HCT116 (cell line): ENCODE measurements around the gene SNRPA1. TPM values are rescaled to one million over a fixed set of nuclear protein-coding genes. Genes with fewer than 3 reads are reported as not detected.

Experiments used
- ATAC-seq: fragments of 200-7000 bp; cut with Tn5 transposase; 2 replicates; pipeline ENCODE4 v1.9.1; 2020; ENCODE audit warnings: mild to moderate bottlenecking, moderate library complexity
- BruUV-seq: library from RNA; stranded (reverse); fragments of 400-500 nt; replicated peaks from 2 replicates; lab custom pipeline; 2021; lab: Mats Ljungman, UMichigan
- CTCF ChIA-PET: fragments of 300-600 bp; sonication (Branson Sonifier 250); formaldehyde crosslinking; loops from one replicate; lab custom pipeline; 2021; ENCODE audit warnings: antibody characterized with exemption; lab: Charles Lee
- POLR2A ChIA-PET: fragments of 300-600, 350-600 bp; sonication (Branson Sonifier 250); formaldehyde crosslinking; loops from one replicate; lab custom pipeline; 2021; ENCODE audit warnings: antibody characterized with exemption; lab: Charles Lee
- RAD21 ChIA-PET, 2 experiments: fragments of 300-600 bp; sonication (Branson Sonifier 250); formaldehyde crosslinking; loops; one replicate each; lab custom pipeline; 2023; ENCODE audit warnings: low total read pairs in 2 of 2; ENCODE audit not compliant: uncharacterized antibody in 2 of 2, unreplicated experiment in 2 of 2, low non-redundant PET in 1 of 2; lab: Charles Lee
- DNase-seq: peaks from one replicate; pipeline ENCODE4 v3.0.0-alpha.2; 2010; ENCODE audit warnings: low read depth, low spot score
- H2AFZ ChIP-seq: fragments of 200-600 bp; shearing (Covaris generic), sonication (generic); 2 replicates; pipeline ENCODE4 v1.6.1; 2017; ENCODE audit warnings: low read depth, mixed run types, mixed read lengths, antibody characterized with exemption, low read length; ENCODE audit not compliant: poor library complexity, severe bottlenecking
- H3K27ac ChIP-seq: 2 replicates; pipeline ENCODE4 v1.5.1; 2012; ENCODE audit warnings: low read depth, low read length
- H3K27me3 ChIP-seq: fragments of 200-600 bp; sonication (generic); 2 replicates; pipeline ENCODE4 v1.6.1; 2016; ENCODE audit warnings: mixed run types, low read length, mixed read lengths; ENCODE audit not compliant: insufficient read depth
- H3K36me3 ChIP-seq, 2 experiments: fragments of 200-500 bp in 1 of 2; fragments of 200-600 bp in 1 of 2; sonication (Bioruptor generic) in 1 of 2; sonication (generic) in 1 of 2; 2 replicates each; pipeline versions ENCODE4 v1.5.1 to v1.6.1; 2014 to 2016; ENCODE audit warnings: low read length in 2 of 2, inconsistent platforms in 1 of 2, mixed read lengths in 1 of 2, mixed run types in 1 of 2; ENCODE audit not compliant: insufficient read depth in 2 of 2, control insufficient read depth in 1 of 2
- H3K4me1 ChIP-seq, 2 experiments: fragments of 200-600 bp in 1 of 2; sonication (generic) in 1 of 2; 2 replicates each; pipeline versions ENCODE4 v1.5.1 to v1.6.1; 2012 to 2017; ENCODE audit warnings: low read length in 2 of 2, inconsistent platforms in 1 of 2, mild to moderate bottlenecking in 1 of 2, mixed read lengths in 1 of 2, mixed run types in 1 of 2, moderate library complexity in 1 of 2; ENCODE audit not compliant: insufficient read depth in 2 of 2, control insufficient read depth in 1 of 2
- H3K4me2 ChIP-seq: fragments of 200-600 bp; sonication (generic); 2 replicates; pipeline ENCODE4 v1.6.1; 2017; ENCODE audit warnings: mixed run types, low read length, mixed read lengths
- H3K4me3 ChIP-seq, 2 experiments: fragments of 200-600 bp in 1 of 2; sonication (generic) in 1 of 2; replicated peaks in 1 of 2; 2 replicates each; pipeline ENCODE4 v1.5.1; 2011 to 2016; ENCODE audit warnings: low read length in 2 of 2, control low read depth in 1 of 2, low read depth in 1 of 2, mild to moderate bottlenecking in 1 of 2, mixed read lengths in 1 of 2, mixed run types in 1 of 2
- H3K79me2 ChIP-seq: fragments of 200-600 bp; sonication (generic); 2 replicates; pipeline ENCODE4 v1.6.1; 2017; ENCODE audit warnings: mild to moderate bottlenecking, mixed run types, low read length, moderate library complexity, mixed read lengths; ENCODE audit not compliant: insufficient read depth
- H3K9ac ChIP-seq: fragments of 200-600 bp; sonication (generic); 2 replicates; pipeline ENCODE4 v1.6.1; 2016; ENCODE audit warnings: low read length, mixed read lengths
- H3K9me2 ChIP-seq: fragments of 200-600 bp; sonication (generic), shearing (Covaris generic); 2 replicates; pipeline ENCODE4 v1.6.1; 2017; ENCODE audit warnings: mixed run types, mild to moderate bottlenecking, moderate library complexity; ENCODE audit not compliant: insufficient read depth
- H3K9me3 ChIP-seq, 2 experiments: fragments of 200-500 bp in 1 of 2; fragments of 200-600 bp in 1 of 2; sonication (Bioruptor generic) in 1 of 2; sonication (generic) in 1 of 2; 2 replicates each; pipeline ENCODE4 v1.6.1; 2014 to 2017; ENCODE audit warnings: low read length in 2 of 2, mixed read lengths in 2 of 2, inconsistent platforms in 1 of 2, low read depth in 1 of 2, mild to moderate bottlenecking in 1 of 2, mixed run types in 1 of 2, moderate library complexity in 1 of 2; ENCODE audit not compliant: control insufficient read depth in 1 of 2, insufficient read depth in 1 of 2
- H4K20me1 ChIP-seq: fragments of 200-600 bp; sonication (generic), shearing (Covaris generic); 2 replicates; pipeline ENCODE4 v1.6.1; 2017; ENCODE audit warnings: mixed run types, mild to moderate bottlenecking, moderate library complexity; ENCODE audit not compliant: insufficient read depth
- ATF3 ChIP-seq: IDR thresholded peaks from 2 replicates; pipeline ENCODE4 v1.6.1; 2012
- CEBPB ChIP-seq: IDR thresholded peaks from 2 replicates; pipeline ENCODE4 v1.6.1; 2012; ENCODE audit warnings: low read depth
- CTCF ChIP-seq, 3 experiments: fragments of 200-600 bp in 1 of 3; sonication (generic) in 1 of 3; IDR thresholded peaks in 2 of 3; conservative IDR thresholded peaks in 1 of 3; 2 replicates each; pipeline ENCODE4 v1.5.1; 2012 to 2017; ENCODE audit warnings: low read depth in 2 of 3, low read length in 2 of 3, antibody characterized with exemption in 1 of 3, borderline replicate concordance in 1 of 3, control low read depth in 1 of 3, mild to moderate bottlenecking in 1 of 3, mixed read lengths in 1 of 3, mixed run types in 1 of 3, moderate library complexity in 1 of 3; ENCODE audit not compliant: insufficient read depth in 1 of 3
- EGR1 ChIP-seq: IDR thresholded peaks from 2 replicates; pipeline ENCODE4 v1.6.1; 2012; ENCODE audit warnings: low read depth
- ELF1 ChIP-seq: IDR thresholded peaks from 2 replicates; pipeline ENCODE4 v1.6.1; 2012; ENCODE audit warnings: low read depth, borderline replicate concordance
- EZH2 ChIP-seq: fragments of 200-600 bp; sonication (generic); IDR thresholded peaks from 2 replicates; pipeline ENCODE4 v1.6.1; 2017; ENCODE audit warnings: antibody characterized with exemption, mixed run types
- EZH2phosphoT487 ChIP-seq: fragments of 200-600 bp; IDR thresholded peaks from 2 replicates; pipeline ENCODE4 v1.6.1; 2018; ENCODE audit warnings: antibody characterized with exemption, borderline replicate concordance
- FOSL1 ChIP-seq: IDR thresholded peaks from 2 replicates; pipeline ENCODE4 v1.6.1; 2012; ENCODE audit warnings: low read depth
- JUND ChIP-seq: IDR thresholded peaks from 2 replicates; pipeline ENCODE4 v1.6.1; 2012
- MAX ChIP-seq: IDR thresholded peaks from 2 replicates; pipeline ENCODE4 v1.6.1; 2012
- POLR2A ChIP-seq: IDR thresholded peaks from 2 replicates; pipeline ENCODE4 v1.7.0; 2011; ENCODE audit warnings: borderline replicate concordance; ENCODE audit not compliant: insufficient read depth, insufficient read length; ENCODE audit errors: extremely low read depth
- RAD21 ChIP-seq: IDR thresholded peaks from 2 replicates; pipeline ENCODE4 v1.6.1; 2012; ENCODE audit warnings: low read depth, mild to moderate bottlenecking
- REST ChIP-seq: IDR thresholded peaks from 2 replicates; pipeline ENCODE4 v1.6.1; 2012; ENCODE audit warnings: low read depth
- SIN3A ChIP-seq: IDR thresholded peaks from 2 replicates; pipeline ENCODE4 v1.6.1; 2012; ENCODE audit warnings: low read depth
- SP1 ChIP-seq: IDR thresholded peaks from 2 replicates; pipeline ENCODE4 v1.6.1; 2012; ENCODE audit warnings: low read depth
- SRF ChIP-seq: IDR thresholded peaks from 2 replicates; pipeline ENCODE4 v1.6.1; 2012; ENCODE audit warnings: low read depth
- TCF7L2 ChIP-seq: IDR thresholded peaks from 2 replicates; pipeline ENCODE4 v1.7.0; 2011; ENCODE audit warnings: borderline replicate concordance, inconsistent platforms; ENCODE audit not compliant: insufficient read depth, insufficient read length; ENCODE audit errors: extremely low read depth
- YY1 ChIP-seq: IDR thresholded peaks from 2 replicates; pipeline ENCODE4 v1.6.1; 2011; ENCODE audit warnings: low read length, low read depth, moderate library complexity, mild to moderate bottlenecking; ENCODE audit not compliant: insufficient replicate concordance; ENCODE audit errors: extremely low read depth
- ZFX ChIP-seq: fragments of 450-650 bp; IDR thresholded peaks from 2 replicates; pipeline ENCODE4 v1.6.1; 2017
- ZNF274 ChIP-seq: fragments of 200-500 bp; sonication (Bioruptor generic); IDR thresholded peaks from 2 replicates; pipeline ENCODE4 v1.6.1; 2014; ENCODE audit warnings: mild to moderate bottlenecking, low read depth, low read length, inconsistent platforms
- intact Hi-C: fragments of 100-400 bp; cut with micrococcal nuclease; formaldehyde crosslinking; loops from 2 replicates; pipeline ENCODE4 v1.10.0; 2022
- total RNA-seq: library from RNA; stranded (reverse); gene quantifications from one replicate; pipeline ENCODE4 v1.2.1, GENCODE V29; 2021; ENCODE audit not compliant: unreplicated experiment

The SNRPA1 gene
- total RNA-seq, 1 experiment from 2014 or later, result 104 TPM

- no peak for TF ChIP-seq SIN3A
- no peak for TF ChIP-seq ZNF274
- no peak for TF ChIP-seq ELF1
- no peak for TF ChIP-seq CEBPB
- TF ChIP-seq YY1, result no peak
- no peak for TF ChIP-seq JUND
- no peak for TF ChIP-seq MAX
These were observed 18.2 kb upstream of the SNRPA1 start (continued) for GRCh38 chr15:101313041-101313761.

- Histone ChIP-seq H3K27me3 (no peaks in the 10 kb centered on the region), H3K9ac (no peak overlapping the region), H3K9me3 (no peaks in the 10 kb centered on the region), H3K4me3 (no peak overlapping the region), H3K4me1 (no peaks in the 10 kb centered on the region), H3K27ac (no peak overlapping the region), H3K4me2 (no peak overlapping the region), H2AFZ (no peak overlapping the region), H3K36me3 (no peaks in the 10 kb centered on the region), H3K79me2 (no peaks in the 10 kb centered on the region), H3K9me2 (no peaks in the 10 kb centered on the region), H4K20me1 (no peaks in the 10 kb centered on the region)
- TF ChIP-seq RAD21 (no peak), EZH2phosphoT487 (no peak), JUND (no peak), ZNF274 (no peak), SP1 (no peak), MAX (no peak), POLR2A (no peak), SRF (no peak), YY1 (no peak), ATF3 (no peak), REST (no peak), SIN3A (no peak), EGR1 (no peak), EZH2 (no peak), CTCF (IDR thresholded peaks at IDR 0.05 in 2 of 3, conservative IDR thresholded peaks at IDR 0.05 in 1 of 3; ENCODE audit: borderline replicate concordance in 1 of 3, insufficient read depth in 1 of 3, low read depth in 2 of 3, low read length in 2 of 3) (no peak), TCF7L2 (no peak), ZFX (no peak), FOSL1 (no peak)
- ChIA-PET RAD21 (no interaction called here), POLR2A (no interaction called here), CTCF (no interaction called here)
- intact Hi-C loops, result no loop called here
- no TSS peak for BruUV-seq
- DNase-seq (no peak), ATAC-seq (no peak)
These were observed 15.5 kb upstream of the SNRPA1 start for GRCh38 chr15:101310508-101310907.
